Neural cell (in vitro differentiated cells): ENCODE measurements around the gene MRPL38. TPM values are rescaled to one million over a fixed set of nuclear protein-coding genes. Genes with fewer than 3 reads are reported as not detected.

Source experiments
- H2AFZ ChIP-seq: fragments of 200-600, 300-800 bp; sonication (generic), shearing (Covaris generic); 2 replicates; pipeline ENCODE4 v1.6.0; 2014; ENCODE audit warnings: low read depth, mild to moderate bottlenecking, antibody characterized with exemption, low read length, moderate library complexity
- H3F3A ChIP-seq: fragments of 200-600 bp; shearing (Covaris generic); 2 replicates; pipeline ENCODE4 v1.6.1; 2016; ENCODE audit warnings: mild to moderate bottlenecking, moderate library complexity, mixed read lengths, antibody characterized with exemption, low read length; ENCODE audit not compliant: insufficient read depth, poor library complexity, severe bottlenecking
- H3K27ac ChIP-seq: fragments of 200-600, 300-800 bp; sonication (generic), shearing (Covaris generic); 2 replicates; pipeline ENCODE4 v1.5.1; 2014; ENCODE audit warnings: mild to moderate bottlenecking, low read length, moderate library complexity
- H3K27me3 ChIP-seq: fragments of 300-800, 200-600 bp; sonication (generic), shearing (Covaris generic); 2 replicates; pipeline ENCODE4 v1.6.0; 2014; ENCODE audit warnings: mild to moderate bottlenecking, low read depth, low read length, moderate library complexity; ENCODE audit not compliant: insufficient read depth
- H3K36me3 ChIP-seq: fragments of 300-800, 200-600 bp; sonication (generic), shearing (Covaris generic); 2 replicates; pipeline ENCODE4 v1.5.1; 2014; ENCODE audit warnings: mild to moderate bottlenecking, antibody characterized with exemption, low read length, moderate library complexity; ENCODE audit not compliant: insufficient read depth
- H3K4me2 ChIP-seq: fragments of 300-800, 200-600 bp; sonication (generic), shearing (Covaris generic); 2 replicates; pipeline ENCODE4 v1.6.0; 2014; ENCODE audit warnings: mild to moderate bottlenecking, low read length
- H3K4me3 ChIP-seq: fragments of 300-800, 200-600 bp; sonication (generic), shearing (Covaris generic); 2 replicates; pipeline ENCODE4 v1.5.1; 2014; ENCODE audit warnings: mild to moderate bottlenecking, low read length, moderate library complexity
- H3K79me2 ChIP-seq: fragments of 200-600 bp; shearing (Covaris generic); replicated peaks from 2 replicates; pipeline ENCODE4 v1.6.0; 2014; ENCODE audit warnings: mild to moderate bottlenecking, low read length, moderate library complexity; ENCODE audit not compliant: insufficient read depth
- H3K9ac ChIP-seq: fragments of 300-800, 200-600 bp; sonication (generic), shearing (Covaris generic); 2 replicates; pipeline ENCODE4 v1.6.1; 2016; ENCODE audit warnings: mild to moderate bottlenecking, low read length, mixed read lengths
- H3K9me2 ChIP-seq: fragments of 200-600 bp; shearing (Covaris generic); 2 replicates; pipeline ENCODE4 v1.6.1; 2016; ENCODE audit warnings: mild to moderate bottlenecking, low read length, mixed read lengths; ENCODE audit not compliant: insufficient read depth
- H3K9me3 ChIP-seq: fragments of 200-600, 300-800 bp; sonication (generic), shearing (Covaris generic); 2 replicates; pipeline ENCODE4 v1.6.1; 2016; ENCODE audit warnings: mild to moderate bottlenecking, mixed run types, low read length, moderate library complexity, mixed read lengths
- H4K20me1 ChIP-seq: fragments of 200-600 bp; shearing (Covaris generic); 2 replicates; pipeline ENCODE4 v1.6.1; 2016; ENCODE audit warnings: mild to moderate bottlenecking, mixed run types; ENCODE audit not compliant: insufficient read depth
- CTCF ChIP-seq: fragments of 450-650 bp; IDR thresholded peaks from 2 replicates; pipeline ENCODE4 v1.5.1; 2014; ENCODE audit warnings: antibody characterized with exemption, mild to moderate bottlenecking, moderate library complexity; ENCODE audit not compliant: poor library complexity, severe bottlenecking
- EP300 ChIP-seq: fragments of 450-650 bp; conservative IDR thresholded peaks from 2 replicates; pipeline ENCODE4 v1.6.1; 2014; ENCODE audit warnings: antibody characterized with exemption, mild to moderate bottlenecking, moderate library complexity; ENCODE audit not compliant: poor library complexity, severe bottlenecking
- EZH2 ChIP-seq: fragments of 200-600, 300-800 bp; shearing (Covaris generic), sonication (generic); IDR thresholded peaks from 2 replicates; pipeline ENCODE4 v1.6.1; 2014; ENCODE audit warnings: antibody characterized with exemption, low read length, borderline replicate concordance, mild to moderate bottlenecking; ENCODE audit not compliant: insufficient read depth, poor library complexity, severe bottlenecking
- MXI1 ChIP-seq: fragments of 450-650 bp; conservative IDR thresholded peaks from 2 replicates; pipeline ENCODE4 v1.6.1; 2014; ENCODE audit warnings: antibody characterized with exemption, mild to moderate bottlenecking; ENCODE audit not compliant: poor library complexity, severe bottlenecking
- POLR2AphosphoS5 ChIP-seq: IDR thresholded peaks from 2 replicates; pipeline ENCODE4 v1.6.1; 2012
- RAD21 ChIP-seq: fragments of 450-650 bp; conservative IDR thresholded peaks from 2 replicates; pipeline ENCODE4 v1.6.1; 2014; ENCODE audit warnings: antibody characterized with exemption, mild to moderate bottlenecking, moderate library complexity
- REST ChIP-seq: IDR thresholded peaks from 2 replicates; pipeline ENCODE4 v1.6.1; 2012; ENCODE audit warnings: borderline replicate concordance
- SMC3 ChIP-seq: fragments of 450-650 bp; conservative IDR thresholded peaks from 2 replicates; pipeline ENCODE4 v1.6.1; 2014; ENCODE audit warnings: antibody characterized with exemption, mild to moderate bottlenecking, moderate library complexity; ENCODE audit not compliant: poor library complexity
- TAF1 ChIP-seq: IDR thresholded peaks from 2 replicates; pipeline ENCODE4 v1.6.1; 2012; ENCODE audit warnings: low read depth
- polyA plus RNA-seq: library from polyadenylated mRNA; depleted of rRNA; stranded (reverse); fragments of >200 nt; gene quantifications from 2 replicates; pipeline ENCODE4 v1.2.3, GENCODE V29; 2014

The MRPL38 gene
- polyA plus RNA-seq, 1 donor from 2014 or later = 91.2 TPM

- H3K9ac ChIP-seq = no peak overlapping the region
- H3K9me2 ChIP-seq = no peaks in the 10 kb centered on the region
- H3K4me3 ChIP-seq = no peak overlapping the region
- H3F3A ChIP-seq = no peaks in the 10 kb centered on the region
- H4K20me1 ChIP-seq = no peaks in the 10 kb centered on the region
- TF ChIP-seq CTCF = no peak
- TF ChIP-seq RAD21 = no peak
- no peak for TF ChIP-seq EP300
- no peak for TF ChIP-seq SMC3
- no peak for TF ChIP-seq MXI1
- no peak for TF ChIP-seq TAF1
- H3K27me3 ChIP-seq = no peaks in the 10 kb centered on the region
- H3K79me2 ChIP-seq = no peaks in the 10 kb centered on the region
- H3K9me3 ChIP-seq = no peaks in the 10 kb centered on the region
- no peaks in the 10 kb centered on the region for H3K36me3 ChIP-seq
- H3K4me2 ChIP-seq = no peak overlapping the region
- H3K27ac ChIP-seq = no peak overlapping the region
- H2AFZ ChIP-seq = no peak overlapping the region
Measured at GRCh38 chr17:75892556-75893224, 12.0 kb downstream of the MRPL38 start.

GRCh38 chr17:75891605-75892555 lies 12.8 kb downstream of the MRPL38 start:
- H3K9ac ChIP-seq = no peak overlapping the region
- H3K4me2 ChIP-seq = no peak overlapping the region
- no peaks in the 10 kb centered on the region for H3K9me3 ChIP-seq
- H3K27ac ChIP-seq = no peak overlapping the region
- H2AFZ ChIP-seq = no peak overlapping the region
- H3K9me2 ChIP-seq = no peaks in the 10 kb centered on the region
- H3K27me3 ChIP-seq = no peaks in the 10 kb centered on the region
- H3K79me2 ChIP-seq = no peaks in the 10 kb centered on the region
- no peaks in the 10 kb centered on the region for H4K20me1 ChIP-seq
- no peaks in the 10 kb centered on the region for H3F3A ChIP-seq
- no peaks in the 10 kb centered on the region for H3K36me3 ChIP-seq
- TF ChIP-seq REST = no peak
- no peak for TF ChIP-seq POLR2AphosphoS5
- TF ChIP-seq SMC3 = no peak
- TF ChIP-seq RAD21 = no peak
- TF ChIP-seq EP300 = no peak
- TF ChIP-seq TAF1 = no peak
- no peak for TF ChIP-seq MXI1
- TF ChIP-seq CTCF = no peak
- TF ChIP-seq EZH2 = no peak
- H3K4me3 ChIP-seq = no peak overlapping the region
